Measurements from ENCODE around the gene ARHGAP15.

ARHGAP15 gene

DNA sequence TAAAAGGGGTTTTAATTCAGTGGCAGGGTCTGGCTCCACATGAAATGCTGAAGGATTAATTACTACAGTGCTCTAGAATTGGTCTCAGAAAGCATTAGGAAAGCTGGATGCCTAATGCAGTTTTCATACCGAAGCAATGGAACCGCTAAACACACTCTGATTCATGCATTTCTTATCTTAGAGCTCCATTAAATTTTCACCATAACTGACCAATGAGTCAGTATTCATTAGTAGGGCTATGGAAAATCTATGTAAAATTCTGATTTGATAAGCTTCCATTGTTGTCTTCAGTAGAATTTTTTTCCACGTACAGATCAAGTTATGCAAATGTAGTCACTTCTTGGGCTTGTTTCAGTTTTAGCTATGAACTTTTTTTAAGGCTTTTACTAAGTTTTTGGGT, 359.9 kb downstream of the ARHGAP15 start:
- DNase-seq = no peak

DNA sequence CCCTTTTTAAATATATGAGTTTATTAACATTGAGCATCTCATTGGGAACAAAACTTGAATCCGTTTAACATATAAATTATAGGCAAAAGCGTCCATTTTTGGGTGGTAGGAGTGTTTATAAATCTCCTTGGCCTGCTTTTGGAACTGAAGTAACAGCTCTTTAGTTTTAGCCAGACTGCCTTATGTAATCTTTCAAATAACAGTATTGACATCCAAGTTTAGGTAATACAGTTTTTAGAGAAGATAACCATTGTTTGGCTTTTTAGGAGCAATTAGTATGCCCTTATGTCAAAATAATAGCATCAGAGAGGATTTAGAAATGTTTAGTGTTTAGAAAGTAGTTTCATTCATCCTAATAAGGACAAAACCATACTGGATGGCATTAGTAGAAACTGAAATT, 361.9 kb downstream of the ARHGAP15 start:
- DNase-seq = no peak

DNA sequence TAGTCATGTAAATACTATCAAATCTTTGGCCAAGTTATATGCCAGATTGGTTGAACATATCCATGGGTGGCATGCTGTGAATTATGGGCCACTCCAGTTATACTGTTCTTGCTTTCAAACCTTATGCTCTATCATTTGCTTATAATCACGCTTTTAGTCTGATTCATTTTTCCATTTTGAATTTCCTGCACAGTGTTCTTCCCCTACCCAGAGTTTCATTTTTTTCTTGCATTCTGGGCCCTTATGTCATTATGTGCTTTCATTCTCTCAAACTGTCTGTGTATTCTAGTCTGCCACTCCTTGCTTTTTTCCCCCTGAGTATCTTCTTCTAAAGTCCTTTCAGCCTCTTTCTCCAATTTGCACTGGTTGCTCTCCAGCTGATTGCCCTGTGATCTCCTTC, 364.1 kb downstream of the ARHGAP15 start:
- DNase-seq = no peak

DNA sequence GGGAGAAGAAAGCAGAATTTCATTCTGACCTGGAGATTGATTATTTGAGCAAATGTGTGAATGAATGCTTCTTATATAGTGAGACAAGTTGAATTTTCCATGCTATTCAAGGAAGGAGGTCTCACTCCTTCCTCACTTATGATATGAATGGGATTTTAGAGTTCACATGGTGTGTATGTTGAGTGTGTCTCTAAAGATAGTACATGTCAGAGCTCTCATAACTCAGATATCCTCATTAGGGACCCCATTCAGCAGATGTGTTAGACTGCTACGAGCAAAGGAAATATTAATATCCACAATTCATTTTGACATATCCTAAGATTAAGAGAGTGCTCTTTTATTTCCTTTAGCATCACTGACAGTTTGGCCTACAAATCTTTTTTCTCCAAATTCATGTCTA, 368.5 kb downstream of the ARHGAP15 start:
- DNase-seq = no peak

DNA sequence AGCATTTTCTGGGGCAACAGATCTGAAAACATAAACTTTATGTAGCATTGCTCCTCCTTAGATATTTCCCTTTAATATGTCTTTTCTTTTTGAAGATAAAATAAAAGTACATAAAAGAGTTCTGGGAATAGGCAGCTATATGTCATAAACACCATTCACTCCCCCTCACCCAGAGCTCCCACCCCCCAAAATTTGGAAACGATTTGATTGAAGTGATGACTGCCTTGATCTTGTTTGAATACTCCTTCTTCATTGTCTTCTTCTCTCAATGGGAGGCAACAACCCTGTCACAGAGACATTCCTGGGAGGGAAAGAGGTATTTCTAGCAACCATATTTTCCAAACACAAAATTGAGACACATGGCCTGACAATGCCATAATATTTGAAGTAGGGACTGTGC, 369.3 kb downstream of the ARHGAP15 start:
- no peak for DNase-seq

DNA sequence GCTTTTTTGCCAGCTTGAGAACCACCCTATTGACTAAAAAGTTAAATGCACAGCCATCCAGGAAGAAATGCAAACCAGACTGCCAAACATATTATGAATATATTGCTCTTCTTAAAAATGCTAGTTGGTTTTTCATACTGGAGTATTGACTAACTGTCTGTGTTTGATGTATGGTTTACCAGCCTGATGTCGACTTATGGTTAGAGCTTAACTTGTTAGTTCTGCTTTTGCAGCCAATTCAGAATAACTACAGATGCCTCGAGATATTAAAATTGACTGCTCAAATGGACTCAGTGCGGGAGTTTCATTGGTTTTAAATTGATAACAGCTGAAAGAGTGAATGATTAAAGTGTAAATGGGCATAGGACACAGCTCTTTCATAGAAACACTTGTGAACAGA, 369.8 kb downstream of the ARHGAP15 start:
- DNase-seq = no peak

DNA sequence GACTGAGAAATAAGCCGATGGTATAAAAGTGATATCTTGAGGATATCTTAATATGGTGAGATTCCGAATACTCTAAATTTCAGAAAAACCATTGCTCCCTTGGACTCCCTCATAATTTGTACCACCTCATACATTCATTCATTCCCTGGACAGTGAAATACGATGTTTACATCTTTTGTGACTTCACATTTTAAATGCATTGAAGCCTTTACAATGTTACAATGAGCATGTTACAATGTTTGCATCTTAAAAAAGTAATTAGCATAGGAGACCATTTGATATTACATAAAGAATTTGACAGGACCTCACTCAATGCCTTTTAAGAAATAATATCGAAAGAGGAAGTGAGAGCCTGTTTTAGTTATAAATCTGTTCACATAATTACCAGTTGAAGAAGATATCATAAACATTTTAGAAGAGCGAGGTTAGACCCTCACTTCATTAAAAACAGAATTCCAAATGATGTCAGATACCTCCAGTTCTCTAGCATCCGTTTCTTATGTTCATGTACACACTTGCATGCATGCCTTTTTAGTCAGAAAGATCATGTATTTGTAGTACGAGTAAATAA, 372.0 kb downstream of the ARHGAP15 start:
- no peak for DNase-seq

DNA sequence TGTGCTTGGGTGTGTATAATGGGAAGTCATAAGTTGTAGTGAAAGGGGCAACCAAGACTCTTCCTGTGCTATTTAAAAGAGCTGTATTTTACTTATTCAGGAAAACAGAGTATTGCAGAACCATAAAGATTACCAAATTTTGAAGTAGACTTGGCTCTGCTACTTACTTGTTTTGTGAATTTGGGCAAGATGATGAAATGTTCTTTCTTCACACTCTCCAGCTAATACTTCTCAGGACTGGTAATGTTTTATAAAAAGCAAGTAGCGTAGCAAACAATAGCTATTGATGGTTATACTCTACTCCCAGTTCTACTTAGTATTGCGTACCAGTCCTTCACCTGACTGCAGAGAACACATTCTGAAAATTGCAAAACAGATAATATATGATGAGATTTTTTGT, 374.1 kb downstream of the ARHGAP15 start:
- DNase-seq = no peak

DNA sequence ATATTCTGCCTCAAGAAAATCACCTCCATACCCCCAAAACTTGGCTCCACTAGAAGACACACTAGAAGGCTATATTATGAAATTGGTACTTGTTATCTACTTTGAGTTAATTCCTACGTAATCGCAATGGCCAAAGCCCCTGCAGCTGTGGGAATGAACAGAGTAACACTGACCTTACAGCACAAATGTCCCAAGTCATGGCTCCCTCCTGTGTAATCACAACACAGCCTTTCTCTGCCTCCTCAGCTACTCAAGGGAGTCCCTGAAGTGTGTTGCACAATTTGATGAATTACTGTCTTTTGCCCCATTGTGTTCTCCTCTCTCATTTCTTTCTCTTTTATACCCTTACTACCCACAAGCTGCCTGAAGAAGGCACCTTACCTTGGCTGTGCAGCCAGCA, 375.2 kb downstream of the ARHGAP15 start:
- DNase-seq = no peak

DNA sequence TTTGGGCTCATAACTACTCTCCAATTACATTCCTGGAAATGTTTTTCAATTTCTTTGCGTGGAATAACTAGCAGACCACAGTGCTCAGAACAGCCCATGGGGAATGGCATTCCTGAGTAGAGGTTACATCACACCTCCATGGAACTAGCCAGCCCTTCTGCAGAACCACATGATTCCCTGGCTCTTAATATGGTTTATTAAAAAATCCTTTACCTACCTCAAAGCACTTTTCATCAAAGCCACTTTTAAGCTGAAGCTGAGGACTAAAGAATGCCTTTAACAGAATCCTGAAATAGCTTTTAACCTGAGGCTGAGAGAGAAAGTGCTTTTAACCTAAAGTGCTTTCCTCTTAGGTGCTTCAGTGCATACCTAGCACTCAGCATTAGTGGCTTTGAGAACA, 376.3 kb downstream of the ARHGAP15 start:
- DNase-seq = no peak

DNA sequence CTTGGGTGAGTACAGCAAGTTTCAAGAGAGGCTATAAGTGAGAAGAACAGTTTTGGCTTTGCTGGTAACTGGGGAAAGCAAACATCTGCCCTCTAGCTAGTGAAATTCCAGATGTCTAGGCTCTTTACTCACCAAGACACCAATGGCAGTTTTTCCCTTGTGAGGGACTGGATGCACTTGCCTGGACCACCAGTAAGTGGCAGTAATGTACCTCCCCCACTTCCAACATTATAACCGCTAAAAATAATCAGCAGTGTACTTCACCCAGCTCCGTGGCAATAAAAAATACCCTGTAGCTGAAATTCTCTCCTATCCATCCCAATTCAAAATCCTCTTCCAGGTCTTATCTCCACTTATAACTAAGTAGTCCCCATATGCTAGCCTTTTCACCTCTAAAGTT, 383.9 kb downstream of the ARHGAP15 start:
- DNase-seq = peak in 6 of 14 donors; percentile 0 to 15 (median 6)

DNA sequence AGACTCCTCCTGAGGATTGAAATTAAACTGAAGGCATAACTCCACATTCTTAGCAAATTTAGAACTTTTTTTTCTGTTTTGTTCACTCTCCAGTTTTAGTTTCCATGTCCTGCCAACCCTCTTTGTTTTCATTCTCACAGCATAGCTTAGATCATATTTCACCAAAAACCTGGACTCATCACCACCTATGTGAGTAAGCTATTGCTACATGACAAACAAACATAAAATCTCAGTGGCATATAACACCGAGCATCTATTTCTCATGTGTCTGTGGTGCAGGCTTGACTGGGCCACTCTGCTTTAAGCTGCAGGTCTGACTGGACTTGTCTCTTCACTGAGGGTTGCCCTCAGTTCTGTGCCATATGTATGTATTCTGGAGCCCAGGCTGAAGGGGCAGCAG, 385.2 kb downstream of the ARHGAP15 start:
- no peak for DNase-seq

DNA sequence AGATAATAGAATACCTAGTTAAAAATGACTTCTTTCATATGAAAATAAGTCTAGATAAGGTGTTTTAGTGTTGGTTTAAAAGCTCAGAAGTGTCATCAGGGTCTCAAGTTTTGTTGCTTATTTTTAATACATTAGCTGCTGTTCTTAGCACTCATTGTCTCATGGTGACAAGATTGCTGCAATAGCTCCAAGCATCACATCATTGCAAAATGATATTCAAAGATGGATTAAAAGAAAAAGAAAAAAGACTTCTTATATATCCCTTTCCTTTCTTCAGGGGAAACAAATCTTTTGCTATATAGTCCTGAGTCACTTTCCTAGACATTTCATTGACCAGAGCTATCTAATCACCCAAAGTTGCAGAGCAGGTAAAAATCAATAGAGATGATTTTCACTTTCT, 386.1 kb downstream of the ARHGAP15 start:
- no peak for DNase-seq

DNA sequence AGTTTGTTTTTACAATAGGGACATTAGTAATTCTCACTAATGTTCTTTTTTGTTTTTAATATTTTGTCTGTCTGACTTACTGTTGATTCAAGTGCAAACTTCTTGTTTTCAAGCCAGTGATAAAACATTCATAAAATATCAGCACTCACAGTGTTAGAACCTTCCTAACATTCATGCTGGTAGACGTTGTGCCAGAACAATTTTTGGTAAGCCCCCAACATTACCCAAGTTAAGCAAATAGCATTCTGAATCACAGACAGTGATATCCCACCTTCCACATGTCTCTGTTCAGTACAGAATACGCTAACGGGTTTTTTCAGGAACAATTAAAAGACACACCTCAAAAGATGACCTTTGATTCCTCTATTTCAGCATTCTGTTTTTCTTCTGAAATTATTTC, 390.3 kb downstream of the ARHGAP15 start:
- no peak for DNase-seq

DNA sequence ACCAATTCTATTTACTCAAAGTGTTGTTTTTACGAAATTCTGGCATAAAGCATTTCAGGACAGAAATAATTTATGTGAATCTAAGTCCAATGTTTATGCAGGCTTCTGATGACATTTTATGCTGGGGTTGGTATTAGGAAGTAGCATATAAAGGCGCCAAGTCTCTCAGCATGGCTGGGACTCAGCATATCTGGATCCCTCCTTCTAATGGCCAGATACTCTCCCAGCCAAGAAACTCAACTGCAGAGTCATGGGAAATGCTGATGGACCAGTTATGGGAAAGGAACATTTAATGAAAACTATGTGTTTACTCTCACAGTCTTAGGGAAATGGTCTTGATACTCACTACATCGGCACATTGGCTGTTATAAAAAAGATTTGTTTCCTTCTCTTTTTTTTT, 392.2 kb downstream of the ARHGAP15 start:
- DNase-seq = no peak

DNA sequence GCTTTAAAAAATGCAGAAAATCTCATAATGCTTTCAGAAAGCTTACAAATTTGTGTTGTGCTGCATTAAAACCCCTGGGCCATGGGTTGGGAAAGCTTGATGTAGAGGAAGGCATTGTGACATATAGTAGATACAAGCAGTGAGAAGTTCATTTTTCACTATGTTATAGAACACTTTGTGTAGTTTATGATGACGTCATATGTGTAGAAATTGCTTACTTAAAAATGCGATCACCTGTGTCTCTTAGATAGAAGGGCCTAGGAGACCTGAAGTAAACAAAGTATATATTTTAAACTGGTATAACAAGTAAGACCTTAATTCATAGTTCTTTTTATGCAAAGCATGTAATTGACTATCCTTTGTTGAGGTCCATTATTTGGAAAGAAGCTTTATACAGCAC, 393.5 kb downstream of the ARHGAP15 start:
- no peak for DNase-seq

DNA sequence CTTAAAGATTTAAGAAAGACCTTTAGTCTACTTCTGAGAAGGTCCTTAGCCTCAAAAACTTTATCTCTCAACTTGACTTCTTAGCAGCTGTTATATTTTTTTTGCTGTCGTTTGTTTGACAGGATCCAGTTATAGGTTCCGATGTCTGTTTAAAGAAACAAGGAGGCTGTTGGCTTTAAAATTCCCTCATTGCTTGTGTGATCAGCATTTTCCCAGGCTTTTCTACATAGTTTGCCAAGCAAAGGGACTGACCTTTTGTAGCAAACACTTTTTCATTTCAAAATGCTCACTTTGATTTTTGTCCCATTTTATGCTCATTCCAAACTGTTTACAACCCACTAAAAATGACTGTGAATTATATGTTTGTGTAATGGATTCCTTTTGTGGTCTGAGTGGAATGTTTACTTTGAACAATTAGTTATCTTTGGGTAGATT, 394.9 kb downstream of the ARHGAP15 start:
- no peak for DNase-seq

DNA sequence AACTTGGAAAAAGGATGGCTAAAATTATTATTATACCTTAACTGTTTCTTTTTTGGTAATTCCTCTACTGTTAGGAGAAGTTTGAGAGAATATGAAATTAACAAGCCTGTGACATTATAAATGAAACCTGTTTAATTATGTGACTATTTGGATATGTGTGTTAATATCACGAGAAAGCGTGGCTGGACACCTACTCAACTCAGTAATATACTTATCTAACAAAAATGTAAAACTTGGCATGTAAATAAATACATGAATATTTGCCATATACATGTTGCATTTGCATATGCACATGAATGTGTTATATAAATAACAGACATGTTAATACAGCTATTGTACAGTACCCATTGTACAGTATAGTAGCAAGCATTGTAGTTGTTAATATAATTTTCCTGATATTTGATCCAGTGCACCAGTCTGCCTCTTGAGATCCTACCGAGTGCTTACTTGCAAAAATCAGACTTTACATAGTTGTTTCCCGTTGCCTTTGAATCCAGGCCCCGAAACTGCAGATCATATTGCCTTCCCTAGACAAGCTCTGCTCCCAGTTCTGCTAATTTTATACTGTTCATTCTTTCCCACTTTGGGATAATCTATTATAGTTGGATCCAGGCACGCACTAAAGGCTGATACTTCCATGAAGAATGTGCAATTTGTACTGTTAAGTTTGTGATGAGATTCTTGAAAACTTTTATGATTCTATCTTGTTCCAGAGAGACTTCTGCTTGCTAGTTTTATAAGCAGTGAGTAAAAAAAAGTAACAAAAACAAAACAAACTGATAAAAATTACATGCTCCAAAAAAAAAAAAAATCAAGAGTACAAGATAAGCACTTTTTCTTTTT, 395.6 kb downstream of the ARHGAP15 start:
- no peak for DNase-seq

DNA sequence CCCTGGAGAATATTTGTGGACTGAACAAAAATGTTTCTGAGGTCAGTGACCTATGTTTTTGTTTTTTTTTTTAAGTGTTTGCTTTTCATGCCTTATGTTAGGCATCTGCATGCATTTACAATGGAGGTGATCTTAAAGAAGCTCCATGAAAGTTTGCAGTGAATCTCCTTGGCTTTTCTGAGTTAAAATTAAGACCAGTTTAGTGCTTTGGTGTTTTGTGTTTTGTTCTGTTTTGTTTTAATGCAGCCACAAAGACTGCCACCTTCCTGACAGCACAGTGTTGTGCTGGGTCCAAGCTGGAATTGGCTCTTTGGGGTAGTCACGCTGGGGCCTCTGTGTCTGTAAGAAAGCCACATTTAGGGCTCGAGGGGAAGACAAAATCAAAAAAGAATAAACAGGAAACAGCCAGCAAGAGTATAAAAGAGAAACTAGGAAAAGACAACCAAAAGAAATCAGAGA, 396.2 kb downstream of the ARHGAP15 start:
- DNase-seq = no peak

DNA sequence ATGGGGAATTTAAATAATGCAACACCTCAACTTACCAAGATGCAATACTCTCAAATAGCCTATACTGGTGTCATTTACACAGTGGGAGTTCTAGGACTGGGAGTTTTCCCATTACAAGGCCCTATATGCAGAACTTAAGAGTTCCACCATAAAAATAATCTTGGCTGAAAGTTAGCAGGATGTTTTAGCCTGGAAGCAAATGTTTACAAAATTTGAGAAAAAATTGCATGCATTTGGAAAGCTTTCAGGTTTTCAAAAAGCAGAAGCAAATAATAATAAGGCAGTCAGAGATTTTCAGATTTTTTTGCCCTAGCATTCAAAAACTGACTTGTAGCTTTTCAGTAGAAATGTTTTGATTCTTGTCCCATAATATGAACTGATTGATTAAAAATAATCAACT, 397.3 kb downstream of the ARHGAP15 start:
- DNase-seq = no peak

DNA sequence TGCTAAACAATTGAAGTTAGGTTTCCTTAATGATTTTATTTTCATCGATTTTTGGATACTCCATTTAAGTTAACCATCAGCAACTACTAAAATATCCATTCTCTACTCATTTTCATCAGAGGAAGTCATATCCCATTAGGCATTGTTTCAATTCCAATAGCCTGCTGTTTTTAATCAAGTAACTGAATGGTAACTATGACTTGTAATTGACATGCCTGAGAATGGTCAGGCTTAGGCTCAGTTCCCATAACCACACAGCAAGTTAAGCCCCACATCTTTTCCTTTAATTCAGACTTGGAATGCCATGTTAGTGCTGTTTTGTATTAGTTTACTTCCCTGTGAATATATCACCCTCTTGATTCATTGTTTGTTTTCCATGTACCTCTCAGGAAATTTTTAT, 398.8 kb downstream of the ARHGAP15 start:
- DNase-seq = no peak

DNA sequence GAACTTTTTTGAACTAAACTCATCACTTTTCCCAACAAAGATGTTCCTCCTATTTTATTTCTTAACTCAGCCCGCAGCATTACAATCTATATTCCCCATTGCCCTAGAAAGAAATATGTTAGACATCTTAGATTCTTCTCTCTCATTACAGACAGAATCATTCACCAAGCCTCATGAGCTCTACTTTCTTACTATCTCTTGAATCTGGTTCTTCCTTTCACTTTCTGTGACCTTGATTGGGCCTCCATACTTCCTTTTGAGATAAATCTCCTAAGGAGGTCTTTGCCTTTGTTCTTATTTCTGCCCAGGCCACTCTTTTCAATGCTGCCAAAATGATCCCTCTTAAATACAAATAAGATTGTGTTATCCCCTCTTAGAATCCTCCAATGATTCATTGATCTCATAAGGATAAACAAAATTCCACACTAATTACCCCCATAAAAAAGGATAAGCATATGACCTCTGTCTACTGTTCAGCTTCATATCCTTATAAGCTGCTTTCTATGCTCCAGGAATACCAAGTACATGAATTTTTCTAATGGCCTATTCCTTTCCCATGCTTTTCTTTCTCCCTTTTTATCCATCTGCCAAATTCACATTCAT, 400.0 kb downstream of the ARHGAP15 start:
- DNase-seq = no peak

DNA sequence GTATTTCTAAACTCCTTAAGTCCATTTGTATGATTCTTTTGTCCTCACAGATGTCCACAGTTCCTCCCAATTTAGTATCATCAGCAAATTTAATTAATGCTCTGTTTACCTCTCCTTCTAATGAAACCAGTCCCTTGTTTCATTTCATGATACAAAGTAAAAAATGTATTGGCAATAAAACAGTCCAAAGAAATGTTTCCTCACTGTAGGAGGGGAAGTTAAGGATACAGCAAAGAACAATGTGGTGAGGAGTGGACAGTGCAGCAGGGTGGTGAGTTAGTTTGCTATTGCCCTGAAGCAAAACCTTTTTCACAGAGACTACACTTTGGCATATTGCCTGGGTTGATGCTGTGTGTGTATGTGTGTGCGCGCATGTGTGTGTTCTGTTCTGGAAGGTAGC, 401.5 kb downstream of the ARHGAP15 start:
- no peak for DNase-seq

DNA sequence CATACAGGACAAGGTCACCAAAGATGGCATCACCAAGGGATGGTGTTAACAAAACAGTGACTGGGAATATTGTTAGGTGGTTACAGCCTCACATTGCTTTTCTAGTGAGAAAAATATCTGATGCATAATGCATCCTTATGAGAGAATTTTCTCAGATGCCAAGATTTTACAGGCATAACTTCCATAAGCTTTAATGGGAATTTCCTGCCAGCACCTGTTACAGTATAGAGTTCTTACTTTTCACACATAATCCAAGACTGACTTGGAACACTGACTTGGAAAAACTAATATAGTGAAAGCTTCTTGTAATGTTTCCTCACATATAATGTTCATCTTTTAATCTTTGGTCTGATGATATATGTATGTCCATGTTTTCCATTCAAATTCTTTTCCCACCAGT, 402.8 kb downstream of the ARHGAP15 start:
- no peak for DNase-seq
